Right lobe of liver (tissue), 6 donors: Measurements from ENCODE around the gene WNT16. TPM values are rescaled to one million over a fixed set of nuclear protein-coding genes. Genes with fewer than 3 reads are reported as not detected.

ENCODE experiments used
- ATAC-seq, 4 donors: fragments of 200-7000 bp; cut with Tn5 transposase; one replicate each; pipeline ENCODE4 v1.9.1; 2020; ENCODE audit warnings: mild to moderate bottlenecking in 4 of 4, moderate library complexity in 4 of 4
- DNase-seq, 3 donors: peaks; one replicate each; pipeline ENCODE4 v3.0.0-alpha.2; 2020
- H3K27ac ChIP-seq, 3 donors: fragments of 200-600 bp; one replicate each; pipeline ENCODE4 v1.8.0; 2022
- H3K27me3 ChIP-seq, 2 donors: fragments of 200-600 bp; one replicate each; pipeline ENCODE4 v1.8.0; 2022
- H3K36me3 ChIP-seq, 4 donors: fragments of 200-600 bp; sonication (generic) in 1 of 4; one replicate each; pipeline versions ENCODE4 v1.5.1 to v1.8.0; 2017 to 2022; ENCODE audit warnings: control low read depth in 1 of 4
- H3K4me1 ChIP-seq, 4 donors: fragments of 200-600 bp; sonication (generic) in 1 of 4; one replicate each; pipeline versions ENCODE4 v1.5.1 to v1.8.0; 2017 to 2022; ENCODE audit warnings: control low read depth in 1 of 4
- H3K4me3 ChIP-seq, 3 donors: fragments of 200-600 bp; one replicate each; pipeline ENCODE4 v1.8.0; 2022
- H3K9me3 ChIP-seq, 4 donors: fragments of 200-600 bp; sonication (generic) in 1 of 4; one replicate each; pipeline versions ENCODE4 v1.5.1 to v1.8.0; 2017 to 2022; ENCODE audit warnings: control low read depth in 1 of 4
- CTCF ChIP-seq, 4 donors: fragments of 200-600 bp in 3 of 4; fragments of 450-650 bp in 1 of 4; IDR thresholded peaks; one replicate each; pipeline versions ENCODE4 v1.5.1 to v1.8.0; 2016 to 2022; ENCODE audit warnings: antibody characterized with exemption in 4 of 4, mild to moderate bottlenecking in 2 of 4
- POLR2A ChIP-seq: fragments of 450-650 bp; IDR thresholded peaks from one replicate; pipeline ENCODE4 v1.6.1; 2017; ENCODE audit warnings: antibody characterized with exemption, mild to moderate bottlenecking
- WGBS: methylation state at CpG from one replicate; pipeline ENCODE4 v1.1.6; 2018; ENCODE audit warnings: low coverage, low lambda C conversion rate; ENCODE audit not compliant: insufficient coverage; ENCODE audit errors: missing lambda C conversion rate; 5-methylcytosine and 5-hydroxymethylcytosine counted together
- intact Hi-C, 2 donors: fragments of 100-400 bp; cut with DNase I; formaldehyde crosslinking; loops; one replicate each; pipeline versions ENCODE4 v1.11.2 to v1.14.1; 2022
- long read RNA-seq: library from polyadenylated mRNA; unstranded; transcript quantifications from one replicate; pipeline ENCODE4 v2.0.0, GENCODE V29; 2019
- total RNA-seq, 6 experiments: library from RNA; depleted of rRNA in 2 of 6; stranded (reverse); fragments of >200 nt in 2 of 6; fragmentation: NEBNext Ultra II Directional in 3 of 6; extraction: Animal tissue kit (Norgen Biotek cat#: 25700) in 3 of 6; gene quantifications; one replicate each; pipeline versions ENCODE4 v1.1.0 to v1.2.4, GENCODE V29; 2016 to 2023
- donor health status: DM: no; HTN: yes; CAD: no.
- donor health status: DM: no; HTN: no; CAD: no.
- donor health status: DM: no; HTN: no; CAD: no.
- donor health status: DM: no; HTN: yes; CAD: no.
- donor health status: DM: no; HTN: yes; CAD: no.

The WNT16 gene, protein sequence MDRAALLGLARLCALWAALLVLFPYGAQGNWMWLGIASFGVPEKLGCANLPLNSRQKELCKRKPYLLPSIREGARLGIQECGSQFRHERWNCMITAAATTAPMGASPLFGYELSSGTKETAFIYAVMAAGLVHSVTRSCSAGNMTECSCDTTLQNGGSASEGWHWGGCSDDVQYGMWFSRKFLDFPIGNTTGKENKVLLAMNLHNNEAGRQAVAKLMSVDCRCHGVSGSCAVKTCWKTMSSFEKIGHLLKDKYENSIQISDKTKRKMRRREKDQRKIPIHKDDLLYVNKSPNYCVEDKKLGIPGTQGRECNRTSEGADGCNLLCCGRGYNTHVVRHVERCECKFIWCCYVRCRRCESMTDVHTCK
- total RNA-seq: not detected
- long read RNA-seq: 0 reads

GRCh38 chr7:121328508-121329190 lies at the start of gene WNT16:
WNT16 (plus strand) TSS chr7:121329000; CDS start chr7:121329293, 293 bp downstream.
- ATAC-seq (peak in 2 of 4 donors; percentile 17 to 26), DNase-seq (no peak)
- intact Hi-C loops: no loop called here
- TF ChIP-seq CTCF (IDR thresholded peaks at IDR 0.05) (no peak), POLR2A (no peak)
- Histone ChIP-seq H3K9me3 (no peaks in the 10 kb centered on the region), H3K27ac (no peak within 1 kb of the TSS), H3K4me3 (peak within 1 kb of the TSS; percentile 33 to 43 (median 34)), H3K36me3 (no peaks in the 10 kb centered on the region), H3K4me1 (peaks cover 0 to 18% (median 5%) of the 10 kb centered on the region in 4 donors), H3K27me3 (peaks cover 12 to 40% of the 10 kb centered on the region in 2 donors)
- WGBS: 44% methylated on average over 4 of the region's 27 CpGs

GRCh38 chr7:121279060-121279620 lies 49.7 kb upstream of the WNT16 start:
- WGBS: 73% methylated on average over 2 of the region's 2 CpGs
- Histone ChIP-seq H3K9me3 (no peaks in the 10 kb centered on the region), H3K4me1 (peaks cover 0 to 10% (median 5%) of the 10 kb centered on the region in 4 donors), H3K36me3 (no peaks in the 10 kb centered on the region), H3K4me3 (no peak overlapping the region), H3K27me3 (no peaks in the 10 kb centered on the region), H3K27ac (no peak overlapping the region)
- DNase-seq (no peak), ATAC-seq (no peak)
- TF ChIP-seq CTCF (IDR thresholded peaks at IDR 0.05) (no peak), POLR2A (no peak)
- intact Hi-C loops: no loop called here

DNA sequence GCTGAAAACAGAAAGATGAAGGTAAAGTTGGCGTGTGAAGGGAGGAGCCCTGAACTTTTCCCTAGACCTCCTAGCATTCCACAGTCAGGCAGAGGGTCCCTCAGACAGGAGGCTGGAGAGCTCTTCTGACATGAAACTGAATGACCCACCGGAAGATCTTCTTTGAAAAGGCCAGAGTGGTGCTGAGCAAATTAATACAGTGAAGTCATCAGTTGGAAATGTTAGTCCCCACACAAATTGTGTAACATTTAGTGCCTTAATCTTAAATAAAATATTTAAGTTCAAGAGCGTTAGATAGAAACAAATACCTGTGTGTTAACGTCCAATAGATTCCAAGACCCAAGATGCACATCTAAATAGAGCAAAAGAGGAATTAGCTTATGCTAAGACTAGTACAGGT lies 49.0 kb upstream of the WNT16 start:
- Histone ChIP-seq H3K4me1 (peaks cover 0 to 3% (median 1%) of the 10 kb centered on the region in 4 donors), H3K9me3 (no peaks in the 10 kb centered on the region), H3K27me3 (no peaks in the 10 kb centered on the region), H3K4me3 (no peak overlapping the region), H3K36me3 (no peaks in the 10 kb centered on the region), H3K27ac (no peak overlapping the region)
- WGBS: 68% methylated on average over 3 of the region's 4 CpGs
- no peak for ATAC-seq
- DNase-seq: no peak
- intact Hi-C loops: no loop called here
- TF ChIP-seq CTCF (IDR thresholded peaks at IDR 0.05) (no peak), POLR2A (no peak)

DNA sequence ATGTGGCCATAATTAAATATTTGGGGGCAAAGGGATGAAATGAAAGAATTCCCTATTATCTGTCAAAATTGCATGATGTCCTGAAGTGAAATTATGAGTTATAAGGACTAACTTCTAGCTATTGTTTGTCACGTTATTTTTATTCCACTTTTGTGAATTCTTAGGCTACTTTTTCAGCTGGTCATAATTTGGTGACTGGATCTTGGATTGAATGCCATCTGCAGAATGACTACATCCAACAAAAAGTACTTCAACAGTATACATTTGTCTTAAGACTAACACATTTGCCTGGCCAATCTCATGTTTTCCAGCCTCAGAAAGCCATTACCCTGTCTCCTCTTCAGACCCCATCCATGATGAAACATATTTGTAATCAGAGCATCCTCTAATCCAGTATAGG lies 48.1 kb upstream of the WNT16 start:
- H3K27me3 ChIP-seq: no peaks in the 10 kb centered on the region
- no peak overlapping the region for H3K27ac ChIP-seq
- no peaks in the 10 kb centered on the region for H3K36me3 ChIP-seq
- no peaks in the 10 kb centered on the region for H3K9me3 ChIP-seq
- ATAC-seq (no peak), DNase-seq (no peak)
- TF ChIP-seq CTCF (IDR thresholded peaks at IDR 0.05) (no peak), POLR2A (no peak)
- H3K4me1 ChIP-seq: no peaks in the 10 kb centered on the region
- no peak overlapping the region for H3K4me3 ChIP-seq
- intact Hi-C loops: no loop called here
- WGBS: 92% methylated on average over 1 of the region's 1 CpG
